GM12878 (cell line): ENCODE results near the gene PACS2. TPM values are rescaled to one million over a fixed set of nuclear protein-coding genes. Genes with fewer than 3 reads are reported as not detected.
A peak's percentile ranks its signal among the peaks of the same experiment; 100 is the strongest.

Experiments
- ATAC-seq: fragments of 200-7000 bp; cut with Tn5 transposase; 3 replicates; pipeline ENCODE4 v1.9.1; 2020; ENCODE audit warnings: mild to moderate bottlenecking, moderate library complexity
- BruUV-seq: library from RNA; stranded (reverse); fragments of 400-500 nt; replicated peaks from 2 replicates; lab custom pipeline; 2021; lab: Mats Ljungman, UMichigan
- CTCF ChIA-PET: fragments of 300-600 bp; sonication (Branson Sonifier 250); formaldehyde crosslinking; extraction: SDS; loops from one replicate; lab custom pipeline; 2021; ENCODE audit warnings: inconsistent platforms; lab: Yijun Ruan, JAX
- POLR2A ChIA-PET: fragments of 350-600 bp; formaldehyde crosslinking; extraction: SDS; loops from one replicate; lab custom pipeline; 2021; ENCODE audit warnings: inconsistent platforms; lab: Charles Lee
- RAD21 ChIA-PET: fragments of 300-600 bp; sonication (Branson Sonifier 250); formaldehyde crosslinking; loops from one replicate; lab custom pipeline; 2023; ENCODE audit warnings: antibody characterized with exemption; ENCODE audit not compliant: unreplicated experiment; lab: Charles Lee
- SMC1A ChIA-PET: fragments of 300-600 bp; sonication (Branson Sonifier 250); formaldehyde crosslinking; loops from one replicate; lab custom pipeline; 2023; ENCODE audit not compliant: unreplicated experiment, uncharacterized antibody; lab: Charles Lee
- DNase-seq: peaks from one replicate; pipeline ENCODE4 v3.0.0-alpha.2; 2011; ENCODE audit warnings: low read depth, low spot score
- FAIRE-seq: peaks from 3 replicates; lab custom pipeline; 2011; peaks lifted over from hg19 to GRCh38; lab: Jason Lieb, UNC
- H2AFZ ChIP-seq: 2 replicates; pipeline ENCODE4 v1.6.0; 2011; ENCODE audit warnings: low read depth, low read length, control low read depth; ENCODE audit not compliant: control insufficient read depth
- H3K27ac ChIP-seq: 2 replicates; pipeline ENCODE4 v1.5.1; 2011; ENCODE audit warnings: control low read depth; ENCODE audit not compliant: control insufficient read depth, insufficient read depth
- H3K27me3 ChIP-seq, 2 experiments: replicated peaks in 1 of 2; 2 replicates each; pipeline versions ENCODE4 v1.6.0 to v1.6.1; 2011; ENCODE audit warnings: low read length in 1 of 2; ENCODE audit not compliant: control insufficient read depth in 2 of 2, insufficient read depth in 2 of 2
- H3K36me3 ChIP-seq, 2 experiments: 2 replicates each; pipeline ENCODE4 v1.5.1; 2011; ENCODE audit warnings: low read length in 1 of 2; ENCODE audit not compliant: control insufficient read depth in 2 of 2, insufficient read depth in 2 of 2
- H3K4me1 ChIP-seq: 2 replicates; pipeline ENCODE4 v1.6.1; 2011; ENCODE audit warnings: mild to moderate bottlenecking, low read length, moderate library complexity, mixed read lengths; ENCODE audit not compliant: control insufficient read depth, insufficient read depth
- H3K4me2 ChIP-seq: 2 replicates; pipeline ENCODE4 v1.6.0; 2011; ENCODE audit warnings: control low read depth; ENCODE audit not compliant: control insufficient read depth, insufficient read depth
- H3K4me3 ChIP-seq: fragments of 200-600 bp; sonication (generic); 2 replicates; pipeline ENCODE4 v1.5.1; 2016
- H3K79me2 ChIP-seq: 2 replicates; pipeline ENCODE4 v1.6.0; 2011; ENCODE audit warnings: low read length; ENCODE audit not compliant: control insufficient read depth, insufficient read depth
- H3K9ac ChIP-seq: 2 replicates; pipeline ENCODE4 v1.8.0; 2011; ENCODE audit warnings: low read length, control low read depth, mixed read lengths; ENCODE audit not compliant: control insufficient read depth, insufficient read depth
- H3K9me3 ChIP-seq: replicated peaks from 3 replicates; pipeline ENCODE4 v1.5.1; 2011; ENCODE audit warnings: mild to moderate bottlenecking, low read length; ENCODE audit not compliant: control insufficient read depth, insufficient read depth
- H4K20me1 ChIP-seq: 2 replicates; pipeline ENCODE4 v1.6.0; 2011; ENCODE audit not compliant: control insufficient read depth, insufficient read depth
- FOS ChIP-seq: IDR thresholded peaks from 3 replicates; pipeline ENCODE4 v1.6.1; 2011; ENCODE audit warnings: borderline replicate concordance; ENCODE audit not compliant: insufficient read length; ENCODE audit errors: extremely low read depth
- HCFC1 ChIP-seq: fragments of 150-350 bp; IDR thresholded peaks from 2 replicates; pipeline ENCODE4 v1.6.1; 2014; ENCODE audit warnings: low read length
- HDAC2 ChIP-seq: fragments of 200-600 bp; sonication (generic); IDR thresholded peaks from 2 replicates; pipeline ENCODE4 v1.6.1; 2017
- MYC ChIP-seq: IDR thresholded peaks from 2 replicates; pipeline ENCODE4 v1.6.1; 2011; ENCODE audit warnings: mild to moderate bottlenecking, low read length, moderate library complexity, inconsistent platforms; ENCODE audit not compliant: insufficient read depth, insufficient replicate concordance, insufficient read length, severe bottlenecking
- NBN ChIP-seq: fragments of 450-650 bp; IDR thresholded peaks from 2 replicates; pipeline ENCODE4 v1.6.1; 2016
- REST ChIP-seq: IDR thresholded peaks from 2 replicates; pipeline ENCODE4 v1.6.1; 2012; ENCODE audit warnings: mild to moderate bottlenecking, low read depth, low read length
- ZSCAN29 ChIP-seq: fragments of 450-650 bp; IDR thresholded peaks from 2 replicates; pipeline ENCODE4 v1.6.1; 2017; ENCODE audit warnings: mild to moderate bottlenecking, moderate library complexity
- WGBS: methylation state at CpG from one replicate; pipeline ENCODE4 v1.1.6; 2016; ENCODE audit warnings: low lambda C conversion rate; ENCODE audit not compliant: insufficient replicate concordance, insufficient coverage; ENCODE audit errors: missing lambda C conversion rate; 5-methylcytosine and 5-hydroxymethylcytosine counted together
- in situ Hi-C: fragments of 300-500 bp; cut with MboI; formaldehyde crosslinking; loops from 9 replicates; pipeline ENCODE4 v1.14.3; 2018; ENCODE audit warnings: mixed read lengths
- intact Hi-C: fragments of 100-400 bp; cut with micrococcal nuclease; formaldehyde crosslinking; loops from one replicate; pipeline ENCODE4 v1.14.2; 2022; ENCODE audit not compliant: unreplicated experiment
- polyA plus RNA-seq, 11 experiments: library from polyadenylated mRNA; depleted of rRNA in 4 of 11; unstranded in 6 of 11; stranded (reverse) in 5 of 11; fragments of >200 nt; fragmentation: Nextera tagmentation in 4 of 11; fragmentation: Illumina TruSeq in 1 of 11; extraction: Ambion mirVana in 4 of 11; extraction: Trizol in 1 of 11; gene quantifications; 1 replicate in 1 of 11; 2 replicates in 10 of 11; pipeline versions ENCODE4 v1.2.1 to v1.2.3, GENCODE V29; 2011 to 2016; ENCODE audit warnings: inconsistent platforms in 2 of 11, missing spikeins in 2 of 11, low read depth in 1 of 11
- total RNA-seq, 4 experiments: library from RNA; depleted of rRNA in 3 of 4; stranded (reverse); fragments of >200 nt in 3 of 4; fragmentation: Illumina TruSeq in 1 of 4; extraction: Trizol in 1 of 4; gene quantifications; 2 replicates each; pipeline versions ENCODE4 v1.2.1 to v1.2.3, GENCODE V29; 2013 to 2021
- TF ChIP-seq, protein P1 (sequence below): fragments of 150-350 bp; IDR thresholded peaks from 2 replicates; pipeline ENCODE4 v1.6.1; 2014; ENCODE audit warnings: mild to moderate bottlenecking, low read depth, low read length

PACS2 gene
- total and polyA plus RNA-seq, 10 of the 15 experiments (the other 5 are each of a cell fraction or from before 2014, with no cell fraction given): 0.21 to 37.3 (median 9.4) TPM

DNA sequence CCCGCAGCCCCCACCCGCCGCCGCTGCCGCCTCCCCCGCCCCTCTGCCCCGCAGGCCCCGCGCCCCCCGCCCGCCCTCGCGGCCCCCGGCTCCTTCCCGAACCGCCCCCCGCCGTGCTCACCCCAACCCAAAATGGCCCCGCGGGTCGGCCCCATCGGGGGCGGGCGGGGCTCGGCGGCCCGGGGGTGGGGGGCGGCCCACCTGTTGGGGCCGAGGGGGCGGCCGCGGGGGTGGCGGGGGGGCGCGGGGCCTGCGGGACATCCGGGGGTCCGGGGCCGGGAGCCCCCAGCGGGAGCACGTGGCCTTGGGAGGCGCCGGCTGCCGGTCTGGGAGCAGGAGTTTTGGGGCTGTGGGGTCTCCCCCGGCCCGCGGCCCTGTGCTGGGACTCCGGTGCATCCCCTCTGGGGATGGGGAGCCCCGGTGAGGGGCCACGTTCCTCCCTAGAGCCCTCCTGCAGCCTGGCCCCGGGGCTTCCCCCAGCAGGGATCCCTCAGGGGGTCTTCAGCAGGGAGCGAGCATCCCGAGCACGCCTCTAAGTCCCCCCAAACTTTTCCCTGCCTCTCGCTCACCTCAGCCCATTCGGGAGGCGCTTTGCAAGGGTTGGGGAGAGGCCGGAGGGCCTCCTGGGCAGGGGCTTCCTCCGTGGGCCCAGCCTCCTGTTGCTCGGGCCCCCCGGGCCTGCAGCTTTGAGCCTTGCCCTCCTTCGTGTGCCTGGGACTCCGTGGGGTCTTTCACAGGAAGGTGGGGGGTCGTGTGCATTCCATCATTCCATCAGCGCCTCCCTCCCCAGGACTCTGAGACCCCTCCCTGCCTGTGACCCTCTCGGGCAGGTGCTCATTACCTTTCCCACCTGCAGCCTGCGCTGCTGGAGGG, 105.8 kb downstream of the PACS2 start:
- Histone ChIP-seq H3K9ac (peak overlapping the region; percentile 89), H3K9me3 (no peaks in the 10 kb centered on the region), H3K27me3 (no peaks in the 10 kb centered on the region), H4K20me1 (no peaks in the 10 kb centered on the region), H3K36me3 (peaks cover 4 to 6% of the 10 kb centered on the region in 2 experiments; a peak in 2 of 4 replicates), H3K4me1 (peaks cover 15% of the 10 kb centered on the region), H3K79me2 (peaks cover 46% of the 10 kb centered on the region), H3K27ac (peak overlapping the region; percentile 71), H3K4me3 (peak overlapping the region; percentile 98), H3K4me2 (peak overlapping the region; percentile 43; the same call in 1 of the 2 replicates), H2AFZ (0 out of 2 replicates have a peak overlapping the region, but pooled peaks have one; percentile 4)
- ChIA-PET SMC1A (no interaction called here), POLR2A (no interaction called here), RAD21 (no interaction called here), CTCF (interaction anchor here (1.0 to 1.1 kb wide), 2 partner anchors 49 to 997 kb away, joined by 3 to 4 read pairs; no protein-coding TSS in a partner anchor)
- BruUV-seq: no TSS peak
- FAIRE-seq (no peak), DNase-seq (no peak), ATAC-seq (peak; percentile 5; the same call in 1 of the 3 replicates)
- in situ Hi-C loops (no loop called here), intact Hi-C loops (no loop called here)
- no peak for TF ChIP-seq FOS
- peak; percentile 41 for TF ChIP-seq MYC
- under 1% methylated on average over 23 of the region's 67 CpGs for WGBS

DNA sequence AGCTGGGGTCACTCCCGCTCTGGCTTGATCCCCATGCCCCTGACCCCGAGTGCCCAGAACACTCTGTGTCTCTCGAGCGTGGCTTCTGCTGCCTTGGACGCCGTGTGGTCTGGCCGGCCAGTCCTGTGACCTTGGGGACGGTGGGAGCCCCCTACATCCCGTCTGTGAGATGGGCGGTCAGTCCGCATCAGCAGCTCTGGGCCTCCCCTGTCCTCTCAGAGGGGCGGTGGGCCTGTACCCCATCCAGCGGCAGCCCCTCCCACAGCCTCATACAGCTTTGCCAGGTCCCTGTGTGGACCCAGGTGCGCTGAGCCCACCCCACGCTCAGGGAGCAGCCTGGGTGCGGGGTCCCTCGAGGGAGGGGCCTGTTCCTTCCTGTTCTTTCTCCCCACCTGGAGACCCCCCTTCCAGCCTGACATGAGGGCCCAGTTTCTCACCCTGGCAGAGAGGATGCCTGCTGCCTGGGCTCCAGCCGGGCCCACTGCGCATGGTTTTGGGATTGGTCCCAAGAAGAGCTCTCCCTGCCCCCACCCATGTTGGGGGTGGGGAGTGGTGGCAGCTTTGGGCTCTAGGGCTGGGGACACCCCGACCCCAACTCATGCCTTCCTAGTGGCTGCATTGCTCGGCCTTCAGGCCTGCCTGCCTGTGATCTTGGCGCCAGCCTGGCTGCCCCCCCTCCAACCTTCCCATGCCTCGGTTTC, 106.6 kb downstream of the PACS2 start:
- Histone ChIP-seq H3K4me2 (peak overlapping the region; percentile 43), H3K4me3 (peak overlapping the region; percentile 98), H3K9me3 (no peaks in the 10 kb centered on the region), H3K4me1 (peaks cover 15% of the 10 kb centered on the region), H3K79me2 (peaks cover 48% of the 10 kb centered on the region), H2AFZ (no peak overlapping the region), H3K9ac (peak overlapping the region; percentile 89), H3K27ac (peak overlapping the region; percentile 71; the same call in 1 of the 2 replicates), H3K36me3 (peaks cover 4 to 6% of the 10 kb centered on the region in 2 experiments; a peak in 3 of 4 replicates), H4K20me1 (no peaks in the 10 kb centered on the region), H3K27me3 (no peaks in the 10 kb centered on the region)
- intact Hi-C loops (no loop called here), in situ Hi-C loops (no loop called here)
- POLR2A ChIA-PET: no interaction called here
- ATAC-seq (peak; percentile 46), FAIRE-seq (no peak), DNase-seq (no peak)
- 12% methylated on average over 23 of the region's 23 CpGs for WGBS
- RAD21 ChIA-PET: no interaction called here
- SMC1A ChIA-PET: no interaction called here
- CTCF ChIA-PET: interaction anchor here (1.0 to 1.1 kb wide), 2 partner anchors 50 to 997 kb away, joined by 3 to 4 read pairs; no protein-coding TSS in a partner anchor
- no TSS peak for BruUV-seq
- TF ChIP-seq HDAC2 (no peak), NBN (no peak), ZSCAN29 (no peak), HCFC1 (no peak), REST (no peak)
- TF ChIP-seq, protein P1, sequence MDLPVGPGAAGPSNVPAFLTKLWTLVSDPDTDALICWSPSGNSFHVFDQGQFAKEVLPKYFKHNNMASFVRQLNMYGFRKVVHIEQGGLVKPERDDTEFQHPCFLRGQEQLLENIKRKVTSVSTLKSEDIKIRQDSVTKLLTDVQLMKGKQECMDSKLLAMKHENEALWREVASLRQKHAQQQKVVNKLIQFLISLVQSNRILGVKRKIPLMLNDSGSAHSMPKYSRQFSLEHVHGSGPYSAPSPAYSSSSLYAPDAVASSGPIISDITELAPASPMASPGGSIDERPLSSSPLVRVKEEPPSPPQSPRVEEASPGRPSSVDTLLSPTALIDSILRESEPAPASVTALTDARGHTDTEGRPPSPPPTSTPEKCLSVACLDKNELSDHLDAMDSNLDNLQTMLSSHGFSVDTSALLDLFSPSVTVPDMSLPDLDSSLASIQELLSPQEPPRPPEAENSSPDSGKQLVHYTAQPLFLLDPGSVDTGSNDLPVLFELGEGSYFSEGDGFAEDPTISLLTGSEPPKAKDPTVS: no peak
